GM12892 (cell line): ENCODE results near the gene ARIH2.

Source experiments
- POLR2A ChIP-seq: IDR thresholded peaks from 2 replicates; pipeline ENCODE4 v1.6.1; 2011; ENCODE audit warnings: low read depth, low read length, control low read depth
- POLR2AphosphoS5 ChIP-seq: IDR thresholded peaks from 2 replicates; pipeline ENCODE4 v1.6.1; 2011; ENCODE audit warnings: low read depth, low read length, control low read depth

GRCh38 chr3:48879994-48880377 lies 38.7 kb upstream of the ARIH2 start:
- TF ChIP-seq POLR2A, result no peak
- TF ChIP-seq POLR2AphosphoS5, result no peak
